ENCODE data around the gene MAP2K1.

The MAP2K1 gene

GRCh38 chr15:66476535-66476934 lies 89.8 kb downstream of the MAP2K1 start:
- Histone ChIP-seq H3K4me3 (ENCODE audit: low read length in 2 of 2) (no peak overlapping the region), H3K4me1 (ENCODE audit: control insufficient read depth, insufficient read depth, low read length) (peaks cover 8% of the 10 kb centered on the region), H3K9ac (ENCODE audit: low read length in 2 of 2) (no peak overlapping the region), H3K27ac (ENCODE audit: low read length) (no peak overlapping the region), H3K9me3 (ENCODE audit: control insufficient read depth in 2 of 2, low read length in 2 of 2) (no peaks in the 10 kb centered on the region), H3K36me3 (ENCODE audit: control insufficient read depth in 2 of 2, insufficient read depth in 2 of 2, low read length in 2 of 2) (peaks cover 2 to 6% of the 10 kb centered on the region in 2 donors), H3K27me3 (ENCODE audit: control insufficient read depth in 1 of 2, insufficient read depth in 2 of 2, low read length in 2 of 2) (no peaks in the 10 kb centered on the region)

- H3K36me3 ChIP-seq (ENCODE audit: control insufficient read depth in 2 of 2, insufficient read depth in 2 of 2, low read length in 2 of 2), result peaks cover 7 to 11% of the 10 kb centered on the region in 2 donors
- H3K27ac ChIP-seq (ENCODE audit: low read length), result no peak overlapping the region
- H3K9ac ChIP-seq (ENCODE audit: low read length in 2 of 2), result no peak overlapping the region
- H3K27me3 ChIP-seq (ENCODE audit: control insufficient read depth in 1 of 2, insufficient read depth in 2 of 2, low read length in 2 of 2), result no peaks in the 10 kb centered on the region
- H3K4me1 ChIP-seq (ENCODE audit: control insufficient read depth, insufficient read depth, low read length), result peaks cover 7% of the 10 kb centered on the region
- no peaks in the 10 kb centered on the region for H3K9me3 ChIP-seq (ENCODE audit: control insufficient read depth in 2 of 2, low read length in 2 of 2)
- H3K4me3 ChIP-seq (ENCODE audit: low read length in 2 of 2), result no peak overlapping the region
Measured at GRCh38 chr15:66477011-66477410, 90.3 kb downstream of the MAP2K1 start.

GRCh38 chr15:66480267-66480666 lies 93.6 kb downstream of the MAP2K1 start:
- H3K4me3 ChIP-seq (ENCODE audit: low read length in 2 of 2), result no peak overlapping the region
- H3K36me3 ChIP-seq (ENCODE audit: control insufficient read depth in 2 of 2, insufficient read depth in 2 of 2, low read length in 2 of 2), result peaks cover 11 to 21% of the 10 kb centered on the region in 2 donors
- no peak overlapping the region for H3K9ac ChIP-seq (ENCODE audit: low read length in 2 of 2)
- no peaks in the 10 kb centered on the region for H3K27me3 ChIP-seq (ENCODE audit: control insufficient read depth in 1 of 2, insufficient read depth in 2 of 2, low read length in 2 of 2)
- no peaks in the 10 kb centered on the region for H3K9me3 ChIP-seq (ENCODE audit: control insufficient read depth in 2 of 2, low read length in 2 of 2)
- H3K27ac ChIP-seq (ENCODE audit: low read length), result no peak overlapping the region
- no peaks in the 10 kb centered on the region for H3K4me1 ChIP-seq (ENCODE audit: control insufficient read depth, insufficient read depth, low read length)

- H3K36me3 ChIP-seq (ENCODE audit: control insufficient read depth in 2 of 2, insufficient read depth in 2 of 2, low read length in 2 of 2), result peaks cover 13 to 20% of the 10 kb centered on the region in 2 donors
- no peaks in the 10 kb centered on the region for H3K4me1 ChIP-seq (ENCODE audit: control insufficient read depth, insufficient read depth, low read length)
- H3K27me3 ChIP-seq (ENCODE audit: control insufficient read depth in 1 of 2, insufficient read depth in 2 of 2, low read length in 2 of 2), result no peaks in the 10 kb centered on the region
- no peak overlapping the region for H3K4me3 ChIP-seq (ENCODE audit: low read length in 2 of 2)
- H3K9ac ChIP-seq (ENCODE audit: low read length in 2 of 2), result no peak overlapping the region
- no peaks in the 10 kb centered on the region for H3K9me3 ChIP-seq (ENCODE audit: control insufficient read depth in 2 of 2, low read length in 2 of 2)
- H3K27ac ChIP-seq (ENCODE audit: low read length), result no peak overlapping the region
Measured at GRCh38 chr15:66481107-66481856, 94.6 kb downstream of the MAP2K1 start.

DNA sequence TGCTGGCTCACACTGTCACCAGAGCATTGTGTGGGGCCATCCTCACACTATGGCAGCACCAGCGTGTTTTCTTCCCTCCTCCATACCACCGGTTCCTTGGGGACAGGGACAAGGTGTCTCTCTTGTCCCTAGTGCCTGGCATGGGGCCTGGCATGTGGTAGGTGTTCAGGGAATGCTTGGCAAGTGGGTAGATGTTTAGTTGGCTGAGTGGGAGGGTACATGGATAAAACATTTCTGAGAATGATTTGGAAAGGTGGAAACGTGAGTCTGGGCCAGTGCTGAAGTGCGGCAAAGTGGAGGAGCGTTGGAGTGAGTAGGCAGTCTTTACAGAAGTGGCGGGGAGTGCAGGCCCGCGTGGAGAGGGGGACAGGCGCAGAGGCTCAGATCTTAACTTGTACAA lies 95.8 kb downstream of the MAP2K1 start:
- Histone ChIP-seq H3K27ac (ENCODE audit: low read length) (no peak overlapping the region), H3K36me3 (ENCODE audit: control insufficient read depth in 2 of 2, insufficient read depth in 2 of 2, low read length in 2 of 2) (peaks cover 18 to 26% of the 10 kb centered on the region in 2 donors), H3K4me3 (ENCODE audit: low read length in 2 of 2) (no peak overlapping the region), H3K9ac (ENCODE audit: low read length in 2 of 2) (no peak overlapping the region), H3K4me1 (ENCODE audit: control insufficient read depth, insufficient read depth, low read length) (no peaks in the 10 kb centered on the region), H3K9me3 (ENCODE audit: control insufficient read depth in 2 of 2, low read length in 2 of 2) (no peaks in the 10 kb centered on the region), H3K27me3 (ENCODE audit: control insufficient read depth in 1 of 2, insufficient read depth in 2 of 2, low read length in 2 of 2) (no peaks in the 10 kb centered on the region)

GRCh38 chr15:66483131-66483566 lies 96.4 kb downstream of the MAP2K1 start:
- Histone ChIP-seq H3K4me3 (ENCODE audit: low read length in 2 of 2) (no peak overlapping the region), H3K27ac (ENCODE audit: low read length) (no peak overlapping the region), H3K9ac (ENCODE audit: low read length in 2 of 2) (no peak overlapping the region), H3K36me3 (ENCODE audit: control insufficient read depth in 2 of 2, insufficient read depth in 2 of 2, low read length in 2 of 2) (peaks cover 23 to 31% of the 10 kb centered on the region in 2 donors), H3K4me1 (ENCODE audit: control insufficient read depth, insufficient read depth, low read length) (no peaks in the 10 kb centered on the region), H3K27me3 (ENCODE audit: control insufficient read depth in 1 of 2, insufficient read depth in 2 of 2, low read length in 2 of 2) (no peaks in the 10 kb centered on the region), H3K9me3 (ENCODE audit: control insufficient read depth in 2 of 2, low read length in 2 of 2) (no peaks in the 10 kb centered on the region)

DNA sequence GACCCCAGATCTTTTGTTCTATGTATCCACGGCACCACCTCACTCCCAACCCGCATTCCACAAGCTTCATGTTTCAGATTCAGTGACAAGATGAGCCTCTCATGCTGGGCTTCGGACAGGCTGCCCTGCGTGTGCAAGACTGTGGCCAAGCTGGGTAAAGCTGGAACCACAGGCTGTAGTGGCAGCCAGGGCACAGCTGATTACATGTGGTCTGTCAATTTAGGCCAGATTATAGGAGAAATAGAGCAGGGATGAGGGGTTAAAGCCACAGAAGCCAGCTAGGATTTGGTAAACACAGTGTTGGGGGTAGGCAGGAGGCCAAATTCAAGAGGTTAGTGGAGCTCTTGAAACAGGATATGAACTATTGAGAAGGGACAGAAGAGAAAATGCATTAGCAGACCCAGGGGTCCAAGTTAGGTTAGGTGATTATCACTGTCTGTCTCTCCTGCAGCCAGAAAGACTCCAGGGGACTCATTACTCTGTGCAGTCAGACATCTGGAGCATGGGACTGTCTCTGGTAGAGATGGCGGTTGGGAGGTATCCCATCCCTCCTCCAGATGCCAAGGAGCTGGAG lies 97.9 kb downstream of the MAP2K1 start:
- Histone ChIP-seq H3K27ac (ENCODE audit: low read length) (no peak overlapping the region), H3K36me3 (ENCODE audit: control insufficient read depth in 2 of 2, insufficient read depth in 2 of 2, low read length in 2 of 2) (peaks cover 31 to 42% of the 10 kb centered on the region in 2 donors), H3K9me3 (ENCODE audit: control insufficient read depth in 2 of 2, low read length in 2 of 2) (no peaks in the 10 kb centered on the region), H3K4me1 (ENCODE audit: control insufficient read depth, insufficient read depth, low read length) (peaks cover 2% of the 10 kb centered on the region), H3K27me3 (ENCODE audit: control insufficient read depth in 1 of 2, insufficient read depth in 2 of 2, low read length in 2 of 2) (no peaks in the 10 kb centered on the region), H3K9ac (ENCODE audit: low read length in 2 of 2) (no peak overlapping the region), H3K4me3 (ENCODE audit: low read length in 2 of 2) (no peak overlapping the region)

DNA sequence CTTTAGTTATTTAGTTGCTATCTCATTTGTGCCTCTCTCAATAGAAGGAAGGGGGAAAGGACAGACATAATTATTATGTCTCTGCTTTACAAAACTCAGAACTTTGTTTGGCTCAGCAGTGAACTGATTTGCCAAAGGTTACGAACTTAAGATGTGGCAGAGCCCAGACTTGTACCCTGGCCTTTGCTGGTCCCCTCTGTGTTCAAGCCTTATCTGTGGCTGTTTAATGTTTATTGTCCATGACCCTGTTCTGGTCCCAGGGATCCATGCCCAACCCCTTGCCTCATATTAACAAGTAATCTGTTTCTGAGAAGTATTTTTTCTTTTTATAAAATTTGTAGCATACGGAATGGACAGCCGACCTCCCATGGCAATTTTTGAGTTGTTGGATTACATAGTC lies 100.2 kb downstream of the MAP2K1 start:
- Histone ChIP-seq H3K9me3 (ENCODE audit: control insufficient read depth in 2 of 2, low read length in 2 of 2) (no peaks in the 10 kb centered on the region), H3K27me3 (ENCODE audit: control insufficient read depth in 1 of 2, insufficient read depth in 2 of 2, low read length in 2 of 2) (no peaks in the 10 kb centered on the region), H3K4me3 (ENCODE audit: low read length in 2 of 2) (no peak overlapping the region), H3K4me1 (ENCODE audit: control insufficient read depth, insufficient read depth, low read length) (peaks cover 2% of the 10 kb centered on the region), H3K9ac (ENCODE audit: low read length in 2 of 2) (no peak overlapping the region), H3K27ac (ENCODE audit: low read length) (no peak overlapping the region), H3K36me3 (ENCODE audit: control insufficient read depth in 2 of 2, insufficient read depth in 2 of 2, low read length in 2 of 2) (peaks cover 38 to 48% of the 10 kb centered on the region in 2 donors)

- peaks cover 33 to 46% of the 10 kb centered on the region in 2 donors for H3K36me3 ChIP-seq (ENCODE audit: control insufficient read depth in 2 of 2, insufficient read depth in 2 of 2, low read length in 2 of 2)
- H3K4me1 ChIP-seq (ENCODE audit: control insufficient read depth, insufficient read depth, low read length), result peaks cover 2% of the 10 kb centered on the region
- no peak overlapping the region for H3K9ac ChIP-seq (ENCODE audit: low read length in 2 of 2)
- no peak overlapping the region for H3K4me3 ChIP-seq (ENCODE audit: low read length in 2 of 2)
- H3K27me3 ChIP-seq (ENCODE audit: control insufficient read depth in 1 of 2, insufficient read depth in 2 of 2, low read length in 2 of 2), result no peaks in the 10 kb centered on the region
- no peaks in the 10 kb centered on the region for H3K9me3 ChIP-seq (ENCODE audit: control insufficient read depth in 2 of 2, low read length in 2 of 2)
- H3K27ac ChIP-seq (ENCODE audit: low read length), result no peak overlapping the region
Measured at GRCh38 chr15:66488525-66488924, 101.8 kb downstream of the MAP2K1 start.

GRCh38 chr15:66489179-66489791 lies 102.6 kb downstream of the MAP2K1 start:
- no peaks in the 10 kb centered on the region for H3K9me3 ChIP-seq (ENCODE audit: control insufficient read depth in 2 of 2, low read length in 2 of 2)
- H3K4me1 ChIP-seq (ENCODE audit: control insufficient read depth, insufficient read depth, low read length), result peaks cover 2% of the 10 kb centered on the region
- no peak overlapping the region for H3K4me3 ChIP-seq (ENCODE audit: low read length in 2 of 2)
- peaks cover 40 to 50% of the 10 kb centered on the region in 2 donors for H3K36me3 ChIP-seq (ENCODE audit: control insufficient read depth in 2 of 2, insufficient read depth in 2 of 2, low read length in 2 of 2)
- no peak overlapping the region for H3K27ac ChIP-seq (ENCODE audit: low read length)
- no peak overlapping the region for H3K9ac ChIP-seq (ENCODE audit: low read length in 2 of 2)
- H3K27me3 ChIP-seq (ENCODE audit: control insufficient read depth in 1 of 2, insufficient read depth in 2 of 2, low read length in 2 of 2), result no peaks in the 10 kb centered on the region

DNA sequence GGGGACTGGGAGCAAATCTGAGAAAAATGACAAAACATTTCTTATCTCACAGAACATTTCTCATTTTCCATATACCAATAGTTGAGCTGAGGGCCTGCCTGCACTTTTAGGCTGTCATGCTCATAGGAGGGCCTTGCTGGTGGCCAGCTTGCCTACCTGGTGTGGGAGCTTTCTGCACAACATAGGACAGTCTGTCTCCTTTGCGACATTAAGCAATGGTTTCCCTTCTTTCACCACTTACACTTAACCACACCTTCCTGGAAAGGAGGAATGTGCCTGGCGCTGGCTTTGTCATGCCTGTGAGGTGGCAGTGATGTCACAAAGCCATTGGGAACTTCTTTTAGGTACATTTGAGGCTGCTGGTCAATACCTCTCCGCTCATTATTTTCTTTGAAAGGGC lies 105.1 kb downstream of the MAP2K1 start:
- no peak overlapping the region for H3K4me3 ChIP-seq (ENCODE audit: low read length in 2 of 2)
- H3K9ac ChIP-seq (ENCODE audit: low read length in 2 of 2), result no peak overlapping the region
- no peaks in the 10 kb centered on the region for H3K27me3 ChIP-seq (ENCODE audit: control insufficient read depth in 1 of 2, insufficient read depth in 2 of 2, low read length in 2 of 2)
- no peak overlapping the region for H3K27ac ChIP-seq (ENCODE audit: low read length)
- peaks cover 42 to 53% of the 10 kb centered on the region in 2 donors for H3K36me3 ChIP-seq (ENCODE audit: control insufficient read depth in 2 of 2, insufficient read depth in 2 of 2, low read length in 2 of 2)
- peaks cover 8% of the 10 kb centered on the region for H3K4me1 ChIP-seq (ENCODE audit: control insufficient read depth, insufficient read depth, low read length)
- H3K9me3 ChIP-seq (ENCODE audit: control insufficient read depth in 2 of 2, low read length in 2 of 2), result no peaks in the 10 kb centered on the region
